Activated CD4-positive, alpha-beta memory T cell treated with anti-CD3 and anti-CD28 coated beads, Interleukin-2, amount 10 ng/mL, durations not matched to agents 7 days and 5 days (primary cell): Measurements from ENCODE around the gene P2RY8. TPM values are rescaled to one million over a fixed set of nuclear protein-coding genes. Genes with fewer than 3 reads are reported as not detected.

Experiments used
- CTCF ChIA-PET: fragments of 350-600 bp; sonication (Branson Sonifier 250); formaldehyde crosslinking; loops from one replicate; lab custom pipeline; 2021; ENCODE audit warnings: antibody characterized with exemption, inconsistent platforms; lab: Charles Lee
- POLR2A ChIA-PET: fragments of 350-600 bp; sonication (Branson Sonifier 250); formaldehyde crosslinking; loops from one replicate; lab custom pipeline; 2021; ENCODE audit warnings: antibody characterized with exemption; lab: Charles Lee
- DNase-seq: peaks from one replicate; pipeline ENCODE4 v3.0.0-alpha.2; 2020
- H3K27ac Mint-ChIP-seq: one replicate; pipeline ENCODE4 v1.8.0; 2021; ENCODE audit warnings: mild to moderate bottlenecking, mixed read lengths
- H3K27me3 Mint-ChIP-seq: one replicate; pipeline ENCODE4 v1.8.0; 2021; ENCODE audit warnings: mixed read lengths
- H3K36me3 Mint-ChIP-seq: one replicate; pipeline ENCODE4 v1.8.0; 2021; ENCODE audit warnings: low read depth, mixed read lengths
- H3K4me1 Mint-ChIP-seq: one replicate; pipeline ENCODE4 v1.8.0; 2021; ENCODE audit warnings: mixed read lengths
- H3K4me3 Mint-ChIP-seq: one replicate; pipeline ENCODE4 v1.8.0; 2021; ENCODE audit warnings: mild to moderate bottlenecking, mixed read lengths
- H3K9me3 Mint-ChIP-seq: one replicate; pipeline ENCODE4 v1.8.0; 2021; ENCODE audit warnings: mixed read lengths
- total RNA-seq, 2 experiments: library from RNA; stranded (reverse); gene quantifications; one replicate each; pipeline ENCODE4 v1.2.3, GENCODE V29; 2021

Gene P2RY8
- total RNA-seq, 2 experiments from 2014 or later, result 177 to 180 TPM

DNA sequence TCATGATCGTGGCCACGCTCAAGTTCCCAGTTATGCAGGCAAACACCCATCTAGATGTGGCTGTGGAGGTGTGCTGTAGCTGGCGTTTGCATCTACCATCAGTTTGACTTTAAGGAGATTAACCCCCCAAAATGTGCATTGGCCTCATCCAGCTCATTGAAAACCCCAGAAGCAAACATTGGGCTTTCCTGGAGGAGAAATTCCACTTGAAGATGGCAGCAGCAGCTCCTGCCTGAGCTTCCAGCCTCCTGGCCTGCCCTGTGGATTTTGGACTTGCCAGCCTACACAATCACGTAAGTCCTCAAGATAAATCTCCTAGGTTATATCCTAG lies 114.9 kb downstream of the P2RY8 start:
- DNase-seq, result no peak
- H3K4me3 Mint-ChIP-seq, result no peak overlapping the region
- H3K36me3 Mint-ChIP-seq, result peaks cover 78% of the 10 kb centered on the region
- no peaks in the 10 kb centered on the region for H3K27me3 Mint-ChIP-seq
- ChIA-PET POLR2A (no interaction called here), CTCF (no interaction called here)
- no peak overlapping the region for H3K27ac Mint-ChIP-seq
- no peaks in the 10 kb centered on the region for H3K4me1 Mint-ChIP-seq
- peaks cover 36% of the 10 kb centered on the region for H3K9me3 Mint-ChIP-seq

DNA sequence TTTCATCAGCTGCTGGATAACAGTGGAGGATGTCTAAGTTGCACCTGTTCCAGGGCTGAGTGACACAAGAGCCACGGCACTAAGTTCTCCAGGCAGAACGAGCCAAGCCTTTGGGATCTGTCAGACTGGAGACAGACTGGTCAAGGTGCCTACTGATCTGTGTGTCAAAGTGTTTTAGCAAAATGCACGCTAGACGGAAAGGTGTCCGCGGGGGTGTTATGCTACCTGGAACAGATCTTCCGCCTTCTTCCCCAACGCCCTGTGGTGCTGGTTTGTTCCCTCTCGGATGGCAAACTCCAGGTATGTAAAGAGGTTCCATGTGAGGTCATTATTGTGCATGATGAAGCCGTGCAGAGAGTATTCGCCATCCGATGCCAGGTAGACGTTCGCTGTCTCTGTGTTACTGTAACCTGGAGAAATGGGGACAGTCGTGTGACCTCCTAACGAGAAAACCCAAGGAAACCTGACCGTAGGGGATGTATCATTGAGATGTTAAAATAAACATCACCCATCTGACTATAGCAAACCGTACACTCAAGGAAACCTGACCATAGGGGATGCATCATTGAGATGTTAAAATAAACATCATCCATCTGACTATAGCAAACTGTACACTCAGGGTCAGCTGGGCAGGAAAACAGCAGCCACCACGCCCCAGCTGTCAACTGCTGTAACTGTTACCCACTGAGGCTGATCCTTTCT lies 115.4 kb downstream of the P2RY8 start:
- POLR2A ChIA-PET, result no interaction called here
- H3K9me3 Mint-ChIP-seq, result peaks cover 36% of the 10 kb centered on the region
- CTCF ChIA-PET, result no interaction called here

DNA sequence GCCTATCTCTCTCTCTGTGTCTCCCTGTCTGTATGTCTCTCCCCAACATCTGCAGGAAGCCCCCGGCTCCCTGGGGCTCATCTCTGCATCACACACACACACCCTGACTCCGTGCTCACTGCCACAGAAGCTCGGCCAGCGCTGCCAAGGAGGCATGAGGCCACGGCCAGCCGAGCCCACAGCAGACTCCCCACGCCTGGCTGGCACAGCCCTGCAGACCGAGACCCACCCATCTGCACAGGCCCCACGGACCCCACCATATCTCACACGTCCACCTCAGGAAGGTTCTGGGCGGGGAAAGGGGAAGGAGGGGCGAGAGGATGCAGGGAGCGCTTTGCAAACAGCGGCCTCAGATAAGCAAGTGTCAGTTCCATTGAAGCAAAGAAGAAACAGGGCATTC lies 116.6 kb downstream of the P2RY8 start:
- Mint-ChIP-seq H3K27ac (no peak overlapping the region), H3K4me3 (no peak overlapping the region), H3K27me3 (no peaks in the 10 kb centered on the region), H3K9me3 (peaks cover 36% of the 10 kb centered on the region), H3K4me1 (no peaks in the 10 kb centered on the region), H3K36me3 (peaks cover 61% of the 10 kb centered on the region)
- no peak for DNase-seq
- ChIA-PET POLR2A (no interaction called here), CTCF (no interaction called here)

More for the DNA sequence above, 115.4 kb downstream of the P2RY8 start:
- H3K36me3 Mint-ChIP-seq, result peaks cover 73% of the 10 kb centered on the region
- H3K27me3 Mint-ChIP-seq, result no peaks in the 10 kb centered on the region
- no peak for DNase-seq
- H3K4me3 Mint-ChIP-seq, result no peak overlapping the region
- peak overlapping the region; percentile 47 for H3K27ac Mint-ChIP-seq
- no peaks in the 10 kb centered on the region for H3K4me1 Mint-ChIP-seq

DNA sequence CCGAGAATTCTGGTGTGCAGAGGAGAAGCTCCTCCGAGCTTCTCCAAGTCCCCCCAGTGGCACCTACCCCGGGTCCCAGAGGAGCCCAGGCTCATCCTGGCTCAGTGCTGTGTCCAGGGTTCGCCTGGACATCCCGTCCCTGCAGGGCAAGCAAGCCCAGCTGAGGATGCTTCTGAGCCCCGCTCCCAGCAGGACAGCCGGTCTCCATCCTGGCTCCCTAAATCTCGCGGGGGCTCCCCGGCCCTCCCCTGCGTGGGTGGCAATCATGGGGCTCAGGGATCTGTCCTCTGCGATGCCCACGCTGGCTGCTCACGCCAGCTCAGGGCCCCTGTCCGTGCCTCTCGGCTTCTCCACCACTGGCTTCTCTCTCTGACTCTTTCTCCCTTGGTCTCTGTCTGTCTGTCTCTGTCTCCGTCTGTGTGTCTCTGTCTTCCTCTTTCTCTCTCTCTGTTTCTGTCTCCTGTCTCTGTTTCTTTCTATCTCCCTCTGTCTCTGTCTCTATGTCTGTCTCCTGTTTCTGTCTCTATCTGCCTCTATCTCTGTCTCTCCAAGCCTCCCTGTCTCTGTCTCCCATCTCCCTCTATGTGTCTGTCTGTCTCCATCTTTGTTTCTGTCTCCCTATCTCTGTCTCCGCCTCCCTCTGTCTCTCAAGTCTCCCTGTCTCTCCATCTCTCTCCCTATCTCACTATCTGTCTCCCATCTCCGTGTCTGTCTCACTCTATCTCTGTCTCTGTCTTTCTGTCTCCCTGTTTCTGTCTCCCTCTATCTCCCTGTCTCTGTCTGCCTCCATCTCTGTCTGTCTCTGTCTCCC lies 117.2 kb downstream of the P2RY8 start:
- no peak for DNase-seq
- no peaks in the 10 kb centered on the region for H3K27me3 Mint-ChIP-seq
- no peak overlapping the region for H3K4me3 Mint-ChIP-seq

DNA sequence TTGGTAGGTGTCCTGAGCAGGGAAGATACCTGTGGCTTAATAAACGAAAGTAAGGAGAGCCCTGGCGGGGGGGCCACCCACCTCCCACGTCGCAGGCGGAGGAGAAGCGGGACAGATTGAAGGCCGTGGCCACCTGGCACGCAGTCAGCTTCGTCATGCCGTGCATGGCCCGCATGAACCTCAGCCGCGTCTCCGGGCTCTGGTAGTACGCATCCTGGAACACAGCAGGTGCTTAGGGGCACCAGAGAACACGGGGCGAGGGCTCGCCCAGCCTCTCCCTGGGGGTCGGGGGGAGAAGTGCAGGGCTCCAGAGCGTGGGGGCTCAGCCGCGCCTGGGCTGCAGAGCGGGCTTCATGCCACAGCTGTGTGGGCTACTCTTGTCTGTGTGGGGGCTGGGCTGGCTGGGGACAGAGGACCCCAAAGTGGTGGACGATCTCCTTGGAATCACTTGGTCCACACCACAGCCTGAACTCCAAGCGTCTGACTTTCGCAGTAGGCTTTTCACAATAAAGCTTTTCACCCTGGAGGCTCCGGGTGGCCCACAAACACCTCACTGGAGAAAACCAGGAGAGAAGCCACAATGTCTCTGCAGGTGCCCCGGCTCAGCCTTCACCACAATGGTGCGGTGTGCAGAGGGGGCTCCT lies 118.0 kb downstream of the P2RY8 start:
- peaks cover 28% of the 10 kb centered on the region for H3K9me3 Mint-ChIP-seq
- CTCF ChIA-PET, result no interaction called here
- H3K36me3 Mint-ChIP-seq, result peaks cover 55% of the 10 kb centered on the region
- no peak overlapping the region for H3K4me3 Mint-ChIP-seq
- H3K4me1 Mint-ChIP-seq, result no peaks in the 10 kb centered on the region
- POLR2A ChIA-PET, result no interaction called here
- no peaks in the 10 kb centered on the region for H3K27me3 Mint-ChIP-seq
- DNase-seq, result no peak
- H3K27ac Mint-ChIP-seq, result no peak overlapping the region

More for the DNA sequence above, 117.2 kb downstream of the P2RY8 start:
- ChIA-PET POLR2A (no interaction called here), CTCF (no interaction called here)
- Mint-ChIP-seq H3K36me3 (peaks cover 58% of the 10 kb centered on the region), H3K9me3 (peaks cover 32% of the 10 kb centered on the region), H3K27ac (no peak overlapping the region), H3K4me1 (no peaks in the 10 kb centered on the region)

DNA sequence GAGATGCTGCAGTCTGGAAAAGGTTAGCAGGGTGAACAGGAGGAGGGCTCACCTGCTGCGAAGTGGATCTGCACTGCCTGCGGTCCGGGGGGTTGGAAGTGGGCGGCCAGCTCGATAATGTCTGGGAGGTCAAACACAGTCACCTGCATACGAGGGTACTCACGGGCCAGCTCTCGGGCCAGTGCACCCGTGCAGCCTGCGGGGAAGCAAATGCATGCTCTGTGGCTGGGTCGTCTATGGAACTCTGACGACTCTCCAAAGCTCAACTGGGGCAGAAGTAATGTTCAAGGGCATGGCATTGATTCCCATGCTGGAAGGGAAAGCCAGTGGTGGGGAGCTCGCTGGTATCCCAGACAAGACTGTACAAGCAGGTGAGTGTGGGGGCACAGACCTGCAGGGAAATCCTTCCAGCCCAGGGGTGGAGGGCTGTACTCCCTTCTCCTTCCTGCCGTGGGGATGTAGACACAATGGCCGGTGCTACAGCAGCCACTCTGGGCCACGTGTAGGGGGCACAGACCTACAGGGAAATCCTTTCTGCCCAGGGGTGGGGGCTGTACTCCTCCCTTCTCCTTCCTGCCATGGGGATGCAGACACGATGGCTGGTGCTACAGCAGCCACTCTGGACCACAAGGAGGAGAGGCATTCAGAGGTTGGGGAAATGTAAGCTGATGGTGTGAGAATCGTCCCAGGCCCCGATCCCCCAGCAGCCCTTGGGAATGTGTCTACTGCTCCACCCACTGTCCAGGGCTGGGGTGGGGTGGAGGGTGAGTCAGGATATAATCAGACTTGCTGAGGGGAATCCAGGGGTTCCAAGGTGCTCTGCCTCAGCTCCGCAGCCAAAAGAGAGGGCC lies 118.8 kb downstream of the P2RY8 start:
- ChIA-PET CTCF (no interaction called here), POLR2A (no interaction called here)
- no peaks in the 10 kb centered on the region for H3K27me3 Mint-ChIP-seq
- no peak for DNase-seq
- peaks cover 21% of the 10 kb centered on the region for H3K9me3 Mint-ChIP-seq
- H3K36me3 Mint-ChIP-seq, result peaks cover 55% of the 10 kb centered on the region
- no peak overlapping the region for H3K4me3 Mint-ChIP-seq
- no peaks in the 10 kb centered on the region for H3K4me1 Mint-ChIP-seq
- no peak overlapping the region for H3K27ac Mint-ChIP-seq

DNA sequence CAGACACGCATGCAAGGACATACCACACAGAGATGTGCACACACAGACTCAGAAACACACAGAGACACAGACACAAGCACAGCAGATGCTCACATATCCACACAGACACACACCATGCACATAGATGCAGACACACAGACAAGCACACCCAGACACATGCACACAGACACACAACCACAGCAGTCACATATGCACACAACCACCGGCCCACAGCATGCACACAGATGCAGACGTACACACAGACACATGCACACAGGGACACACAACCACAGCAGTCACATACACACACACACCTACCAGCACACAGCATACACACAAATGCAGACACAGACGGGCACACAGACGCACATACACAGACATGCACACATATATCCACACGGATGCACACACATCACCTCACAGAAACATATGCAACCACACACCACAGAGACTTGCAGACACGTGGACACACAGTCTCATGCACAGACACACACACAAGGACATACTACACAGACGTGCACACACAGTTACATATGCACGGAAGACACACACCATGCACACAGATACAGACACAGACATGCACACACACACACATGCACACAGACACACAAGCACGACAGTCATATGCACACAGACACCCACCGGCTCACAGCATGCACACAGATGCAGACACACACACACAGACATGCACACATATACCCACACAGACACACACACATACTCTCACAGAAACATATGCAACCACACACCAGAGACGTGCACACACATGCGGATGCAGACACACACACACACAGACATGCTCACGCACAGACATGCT lies 119.8 kb downstream of the P2RY8 start:
- Mint-ChIP-seq H3K27ac (no peak overlapping the region), H3K4me3 (no peak overlapping the region), H3K9me3 (peaks cover 16% of the 10 kb centered on the region), H3K27me3 (no peaks in the 10 kb centered on the region), H3K4me1 (no peaks in the 10 kb centered on the region), H3K36me3 (peaks cover 54% of the 10 kb centered on the region)
- CTCF ChIA-PET, result no interaction called here
- DNase-seq, result no peak
- POLR2A ChIA-PET, result no interaction called here

DNA sequence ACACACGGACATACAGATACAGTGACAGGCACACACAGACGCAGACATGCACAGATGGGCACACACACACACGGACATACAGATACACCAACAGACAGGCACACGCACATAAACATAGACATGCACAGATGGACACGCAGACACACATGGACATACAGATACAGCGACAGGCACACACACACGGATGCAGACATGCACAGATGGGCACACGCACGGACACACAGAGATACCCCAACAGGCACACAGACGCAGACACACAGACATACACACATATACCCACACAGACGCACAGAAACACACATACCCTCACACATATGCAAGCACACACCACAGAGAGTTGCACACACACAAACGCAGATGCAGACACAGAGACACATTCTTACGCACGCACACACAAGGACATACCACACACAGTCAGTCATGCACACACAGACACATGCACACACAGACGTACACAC lies 120.6 kb downstream of the P2RY8 start:
- peaks cover 8% of the 10 kb centered on the region for H3K9me3 Mint-ChIP-seq
- no peak overlapping the region for H3K27ac Mint-ChIP-seq
- H3K4me1 Mint-ChIP-seq, result no peaks in the 10 kb centered on the region
- POLR2A ChIA-PET, result no interaction called here
- no peaks in the 10 kb centered on the region for H3K27me3 Mint-ChIP-seq
- H3K36me3 Mint-ChIP-seq, result peaks cover 52% of the 10 kb centered on the region
- CTCF ChIA-PET, result no interaction called here
- no peak overlapping the region for H3K4me3 Mint-ChIP-seq
- DNase-seq, result no peak

Other genes starting within 250 kb of the P2RY8 start
- gene IL3RA, start 200.4 kb downstream of the P2RY8 start, total RNA-seq, result 10 to 100 TPM; 35.2 to 35.4 TPM
- gene SLC25A6, start 145.1 kb downstream of the P2RY8 start, total RNA-seq, result 100 to 1,000 TPM; 249 to 255 TPM
- 10 to 100 TPM; 62.2 to 63.3 TPM for gene ASMTL, start 84.3 kb downstream of the P2RY8 start, total RNA-seq
- 10 to 100 TPM; 88.5 to 89.5 TPM for gene AKAP17A, start 54.4 kb upstream of the P2RY8 start, total RNA-seq
- gene ASMT, start 77.9 kb upstream of the P2RY8 start, total RNA-seq, result under 1 TPM; 0.40 to 0.48 TPM